Neural cell (in vitro differentiated cells): ENCODE measurements around the gene AGPAT4. TPM values are rescaled to one million over a fixed set of nuclear protein-coding genes. Genes with fewer than 3 reads are reported as not detected.
"Not testable (repeated sequence)": the region's sequence is repeated elsewhere in the genome, so short reads cannot be mapped to it uniquely, and the experiment has no call there.

Experiments used
- H2AFZ ChIP-seq: fragments of 200-600, 300-800 bp; sonication (generic), shearing (Covaris generic); 2 replicates; pipeline ENCODE4 v1.6.0; 2014; ENCODE audit warnings: low read depth, mild to moderate bottlenecking, antibody characterized with exemption, low read length, moderate library complexity
- H3F3A ChIP-seq: fragments of 200-600 bp; shearing (Covaris generic); 2 replicates; pipeline ENCODE4 v1.6.1; 2016; ENCODE audit warnings: mild to moderate bottlenecking, moderate library complexity, mixed read lengths, antibody characterized with exemption, low read length; ENCODE audit not compliant: insufficient read depth, poor library complexity, severe bottlenecking
- H3K27ac ChIP-seq: fragments of 200-600, 300-800 bp; sonication (generic), shearing (Covaris generic); 2 replicates; pipeline ENCODE4 v1.5.1; 2014; ENCODE audit warnings: mild to moderate bottlenecking, low read length, moderate library complexity
- H3K27me3 ChIP-seq: fragments of 300-800, 200-600 bp; sonication (generic), shearing (Covaris generic); 2 replicates; pipeline ENCODE4 v1.6.0; 2014; ENCODE audit warnings: mild to moderate bottlenecking, low read depth, low read length, moderate library complexity; ENCODE audit not compliant: insufficient read depth
- H3K36me3 ChIP-seq: fragments of 300-800, 200-600 bp; sonication (generic), shearing (Covaris generic); 2 replicates; pipeline ENCODE4 v1.5.1; 2014; ENCODE audit warnings: mild to moderate bottlenecking, antibody characterized with exemption, low read length, moderate library complexity; ENCODE audit not compliant: insufficient read depth
- H3K4me2 ChIP-seq: fragments of 300-800, 200-600 bp; sonication (generic), shearing (Covaris generic); 2 replicates; pipeline ENCODE4 v1.6.0; 2014; ENCODE audit warnings: mild to moderate bottlenecking, low read length
- H3K4me3 ChIP-seq: fragments of 300-800, 200-600 bp; sonication (generic), shearing (Covaris generic); 2 replicates; pipeline ENCODE4 v1.5.1; 2014; ENCODE audit warnings: mild to moderate bottlenecking, low read length, moderate library complexity
- H3K79me2 ChIP-seq: fragments of 200-600 bp; shearing (Covaris generic); replicated peaks from 2 replicates; pipeline ENCODE4 v1.6.0; 2014; ENCODE audit warnings: mild to moderate bottlenecking, low read length, moderate library complexity; ENCODE audit not compliant: insufficient read depth
- H3K9ac ChIP-seq: fragments of 300-800, 200-600 bp; sonication (generic), shearing (Covaris generic); 2 replicates; pipeline ENCODE4 v1.6.1; 2016; ENCODE audit warnings: mild to moderate bottlenecking, low read length, mixed read lengths
- H3K9me2 ChIP-seq: fragments of 200-600 bp; shearing (Covaris generic); 2 replicates; pipeline ENCODE4 v1.6.1; 2016; ENCODE audit warnings: mild to moderate bottlenecking, low read length, mixed read lengths; ENCODE audit not compliant: insufficient read depth
- H3K9me3 ChIP-seq: fragments of 200-600, 300-800 bp; sonication (generic), shearing (Covaris generic); 2 replicates; pipeline ENCODE4 v1.6.1; 2016; ENCODE audit warnings: mild to moderate bottlenecking, mixed run types, low read length, moderate library complexity, mixed read lengths
- H4K20me1 ChIP-seq: fragments of 200-600 bp; shearing (Covaris generic); 2 replicates; pipeline ENCODE4 v1.6.1; 2016; ENCODE audit warnings: mild to moderate bottlenecking, mixed run types; ENCODE audit not compliant: insufficient read depth
- CTCF ChIP-seq: fragments of 450-650 bp; IDR thresholded peaks from 2 replicates; pipeline ENCODE4 v1.5.1; 2014; ENCODE audit warnings: antibody characterized with exemption, mild to moderate bottlenecking, moderate library complexity; ENCODE audit not compliant: poor library complexity, severe bottlenecking
- EP300 ChIP-seq: fragments of 450-650 bp; conservative IDR thresholded peaks from 2 replicates; pipeline ENCODE4 v1.6.1; 2014; ENCODE audit warnings: antibody characterized with exemption, mild to moderate bottlenecking, moderate library complexity; ENCODE audit not compliant: poor library complexity, severe bottlenecking
- EZH2 ChIP-seq: fragments of 200-600, 300-800 bp; shearing (Covaris generic), sonication (generic); IDR thresholded peaks from 2 replicates; pipeline ENCODE4 v1.6.1; 2014; ENCODE audit warnings: antibody characterized with exemption, low read length, borderline replicate concordance, mild to moderate bottlenecking; ENCODE audit not compliant: insufficient read depth, poor library complexity, severe bottlenecking
- MXI1 ChIP-seq: fragments of 450-650 bp; conservative IDR thresholded peaks from 2 replicates; pipeline ENCODE4 v1.6.1; 2014; ENCODE audit warnings: antibody characterized with exemption, mild to moderate bottlenecking; ENCODE audit not compliant: poor library complexity, severe bottlenecking
- POLR2AphosphoS5 ChIP-seq: IDR thresholded peaks from 2 replicates; pipeline ENCODE4 v1.6.1; 2012
- RAD21 ChIP-seq: fragments of 450-650 bp; conservative IDR thresholded peaks from 2 replicates; pipeline ENCODE4 v1.6.1; 2014; ENCODE audit warnings: antibody characterized with exemption, mild to moderate bottlenecking, moderate library complexity
- REST ChIP-seq: IDR thresholded peaks from 2 replicates; pipeline ENCODE4 v1.6.1; 2012; ENCODE audit warnings: borderline replicate concordance
- SMC3 ChIP-seq: fragments of 450-650 bp; conservative IDR thresholded peaks from 2 replicates; pipeline ENCODE4 v1.6.1; 2014; ENCODE audit warnings: antibody characterized with exemption, mild to moderate bottlenecking, moderate library complexity; ENCODE audit not compliant: poor library complexity
- TAF1 ChIP-seq: IDR thresholded peaks from 2 replicates; pipeline ENCODE4 v1.6.1; 2012; ENCODE audit warnings: low read depth
- polyA plus RNA-seq: library from polyadenylated mRNA; depleted of rRNA; stranded (reverse); fragments of >200 nt; gene quantifications from 2 replicates; pipeline ENCODE4 v1.2.3, GENCODE V29; 2014

The AGPAT4 gene
- polyA plus RNA-seq, 1 donor from 2014 or later: 42.6 TPM

- no peak for TF ChIP-seq RAD21
- TF ChIP-seq MXI1: no peak
- TF ChIP-seq TAF1: no peak
- TF ChIP-seq EZH2: no peak
- no peak for TF ChIP-seq EP300
- TF ChIP-seq POLR2AphosphoS5: no peak
- no peak for TF ChIP-seq REST
- TF ChIP-seq CTCF: no peak
- no peak for TF ChIP-seq SMC3
- Histone ChIP-seq H3K9ac (no peak overlapping the region), H3K4me2 (no peak overlapping the region), H3K36me3 (peaks cover 23% of the 10 kb centered on the region), H3F3A (no peaks in the 10 kb centered on the region), H3K79me2 (no peaks in the 10 kb centered on the region), H3K9me2 (no peaks in the 10 kb centered on the region), H2AFZ (no peak overlapping the region), H3K27ac (no peak overlapping the region), H4K20me1 (no peaks in the 10 kb centered on the region), H3K27me3 (no peaks in the 10 kb centered on the region), H3K4me3 (no peak overlapping the region), H3K9me3 (peaks cover 6% of the 10 kb centered on the region)
Measured at GRCh38 chr6:161125591-161125990, 148.3 kb downstream of the AGPAT4 start.

- H3F3A ChIP-seq, H3K27me3 ChIP-seq, H4K20me1 ChIP-seq, H3K9me2 ChIP-seq, H2AFZ ChIP-seq, H3K9ac ChIP-seq, H3K4me2 ChIP-seq, H3K9me3 ChIP-seq, H3K79me2 ChIP-seq, H3K27ac ChIP-seq, H3K4me3 ChIP-seq: not testable (repeated sequence)
- H3K36me3 ChIP-seq: peaks cover 14% of the 10 kb centered on the region
Measured at GRCh38 chr6:161123319-161123718, 150.5 kb downstream of the AGPAT4 start.

- Histone ChIP-seq H2AFZ (no peak overlapping the region), H3F3A (no peaks in the 10 kb centered on the region), H3K9me3 (no peaks in the 10 kb centered on the region), H3K4me3 (no peak overlapping the region), H3K36me3 (peaks cover 10% of the 10 kb centered on the region), H3K9me2 (no peaks in the 10 kb centered on the region), H3K27me3 (no peaks in the 10 kb centered on the region), H3K27ac (no peak overlapping the region), H3K4me2 (no peak overlapping the region), H4K20me1 (no peaks in the 10 kb centered on the region), H3K9ac (no peak overlapping the region), H3K79me2 (no peaks in the 10 kb centered on the region)
- TF ChIP-seq EZH2 (no peak), TAF1 (no peak), SMC3 (no peak), POLR2AphosphoS5 (no peak), EP300 (no peak), REST (no peak), CTCF (no peak), RAD21 (no peak), MXI1 (no peak)
Measured at GRCh38 chr6:161117942-161118341, 155.9 kb downstream of the AGPAT4 start.
